ENCODE results near the gene ATXN7L1. TPM values are rescaled to one million over a fixed set of nuclear protein-coding genes. Genes with fewer than 3 reads are reported as not detected.

The ATXN7L1 gene
- total RNA-seq, 1 donor from 2014 or later = 18.6 TPM

GRCh38 chr7:105871142-105871541 lies 5.3 kb downstream of the ATXN7L1 start:
- ATAC-seq (ENCODE audit: low read depth) (no peak), DNase-seq (no peak)
- intact Hi-C loops (cut with micrococcal nuclease) = loop anchor here (1.0 kb wide), 1 partner anchor 101 kb away; no protein-coding TSS in a partner anchor
- TF ChIP-seq, protein P1, sequence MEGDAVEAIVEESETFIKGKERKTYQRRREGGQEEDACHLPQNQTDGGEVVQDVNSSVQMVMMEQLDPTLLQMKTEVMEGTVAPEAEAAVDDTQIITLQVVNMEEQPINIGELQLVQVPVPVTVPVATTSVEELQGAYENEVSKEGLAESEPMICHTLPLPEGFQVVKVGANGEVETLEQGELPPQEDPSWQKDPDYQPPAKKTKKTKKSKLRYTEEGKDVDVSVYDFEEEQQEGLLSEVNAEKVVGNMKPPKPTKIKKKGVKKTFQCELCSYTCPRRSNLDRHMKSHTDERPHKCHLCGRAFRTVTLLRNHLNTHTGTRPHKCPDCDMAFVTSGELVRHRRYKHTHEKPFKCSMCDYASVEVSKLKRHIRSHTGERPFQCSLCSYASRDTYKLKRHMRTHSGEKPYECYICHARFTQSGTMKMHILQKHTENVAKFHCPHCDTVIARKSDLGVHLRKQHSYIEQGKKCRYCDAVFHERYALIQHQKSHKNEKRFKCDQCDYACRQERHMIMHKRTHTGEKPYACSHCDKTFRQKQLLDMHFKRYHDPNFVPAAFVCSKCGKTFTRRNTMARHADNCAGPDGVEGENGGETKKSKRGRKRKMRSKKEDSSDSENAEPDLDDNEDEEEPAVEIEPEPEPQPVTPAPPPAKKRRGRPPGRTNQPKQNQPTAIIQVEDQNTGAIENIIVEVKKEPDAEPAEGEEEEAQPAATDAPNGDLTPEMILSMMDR (IDR thresholded peaks at IDR 0.05) = no peak
- ChIA-PET POLR2A (no interaction called here), CTCF (no interaction called here)
- H3K9me3 Mint-ChIP-seq = no peaks in the 10 kb centered on the region
- no peaks in the 10 kb centered on the region for H3K27me3 Mint-ChIP-seq
- peaks cover 7% of the 10 kb centered on the region for H3K4me1 Mint-ChIP-seq
- peaks cover 1% of the 10 kb centered on the region for H3K36me3 Mint-ChIP-seq (ENCODE audit: low read depth)
- H3K4me3 Mint-ChIP-seq = no peak overlapping the region
- no peak overlapping the region for H3K27ac Mint-ChIP-seq

DNA sequence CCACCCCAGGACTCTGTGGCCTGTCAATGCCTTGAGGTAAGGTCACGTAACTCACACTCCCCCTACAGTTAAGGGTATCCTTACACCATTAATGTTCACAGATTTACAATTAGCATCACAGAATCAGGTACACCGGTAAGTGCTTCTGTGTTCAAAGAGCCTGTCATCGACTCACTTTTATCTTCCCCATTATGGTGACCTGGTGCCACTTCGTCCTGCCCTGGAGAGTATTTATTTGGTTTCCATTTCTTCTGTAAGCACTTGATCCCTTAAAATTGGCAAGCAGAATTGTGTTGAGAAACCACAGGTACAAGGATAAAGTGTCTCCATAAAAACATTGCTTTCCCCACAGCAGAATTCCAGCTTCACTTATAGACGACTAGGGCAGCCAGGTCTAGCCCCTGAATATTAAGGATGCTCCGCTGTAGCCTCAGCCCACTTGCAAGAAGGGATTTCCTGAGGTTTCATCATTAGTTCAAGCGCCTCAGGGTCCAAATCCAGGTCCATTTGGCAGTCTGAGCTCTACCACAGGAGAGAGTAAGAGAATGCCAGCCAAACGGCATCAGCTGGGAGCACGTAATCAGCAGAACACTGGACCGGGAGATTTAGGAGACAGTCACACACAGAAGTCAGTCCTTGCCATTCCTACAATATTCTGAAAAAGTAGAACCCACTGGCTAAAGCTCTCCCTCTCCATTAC lies 10.1 kb downstream of the ATXN7L1 start:
- Mint-ChIP-seq H3K4me1 (no peaks in the 10 kb centered on the region), H3K27ac (no peak overlapping the region), H3K27me3 (no peaks in the 10 kb centered on the region), H3K4me3 (no peak overlapping the region), H3K36me3 (ENCODE audit: low read depth) (no peaks in the 10 kb centered on the region), H3K9me3 (no peaks in the 10 kb centered on the region)
- ATAC-seq (ENCODE audit: low read depth) = no peak
- TF ChIP-seq, protein P1 (IDR thresholded peaks at IDR 0.05) = no peak
- CTCF ChIA-PET = no interaction called here
- DNase-seq = no peak
- POLR2A ChIA-PET = no interaction called here
- intact Hi-C loops (cut with micrococcal nuclease) = no loop called here

GRCh38 chr7:105863876-105864275 lies 12.5 kb downstream of the ATXN7L1 start:
- intact Hi-C loops (cut with micrococcal nuclease) = no loop called here
- no peak overlapping the region for H3K4me3 Mint-ChIP-seq
- no peak overlapping the region for H3K27ac Mint-ChIP-seq
- no peaks in the 10 kb centered on the region for H3K4me1 Mint-ChIP-seq
- ATAC-seq (ENCODE audit: low read depth) (no peak), DNase-seq (no peak)
- ChIA-PET CTCF (no interaction called here), POLR2A (no interaction called here)
- TF ChIP-seq, protein P1 (IDR thresholded peaks at IDR 0.05) = no peak
- no peaks in the 10 kb centered on the region for H3K9me3 Mint-ChIP-seq
- no peaks in the 10 kb centered on the region for H3K27me3 Mint-ChIP-seq
- H3K36me3 Mint-ChIP-seq (ENCODE audit: low read depth) = no peaks in the 10 kb centered on the region

DNA sequence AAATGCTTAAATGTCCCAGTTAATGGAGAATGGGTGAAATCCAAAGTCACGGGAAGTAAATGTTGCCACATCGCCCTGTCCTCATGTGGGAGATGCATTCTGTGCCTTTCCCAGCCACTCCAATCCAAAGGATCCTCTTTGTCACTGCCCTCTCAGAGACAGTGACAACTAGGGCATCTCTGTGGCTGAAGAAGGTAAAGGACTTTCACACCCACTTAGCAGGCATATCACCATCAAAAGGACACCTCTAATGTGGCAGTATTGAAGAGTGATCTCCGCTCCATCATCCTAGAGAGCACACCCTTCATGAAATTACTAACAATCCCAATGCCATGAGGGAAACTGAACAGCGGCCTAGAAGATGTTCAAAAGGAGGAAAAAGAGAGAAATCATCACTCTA lies 13.6 kb downstream of the ATXN7L1 start:
- Mint-ChIP-seq H3K36me3 (ENCODE audit: low read depth) (no peaks in the 10 kb centered on the region), H3K4me3 (no peak overlapping the region), H3K4me1 (no peaks in the 10 kb centered on the region), H3K9me3 (no peaks in the 10 kb centered on the region), H3K27me3 (no peaks in the 10 kb centered on the region), H3K27ac (no peak overlapping the region)
- ATAC-seq (ENCODE audit: low read depth) = no peak
- DNase-seq = no peak
- CTCF ChIA-PET = no interaction called here
- TF ChIP-seq, protein P1 (IDR thresholded peaks at IDR 0.05) = no peak
- intact Hi-C loops (cut with micrococcal nuclease) = no loop called here
- POLR2A ChIA-PET = no interaction called here

GRCh38 chr7:105862276-105862675 lies 14.1 kb downstream of the ATXN7L1 start:
- intact Hi-C loops (cut with micrococcal nuclease) = no loop called here
- ATAC-seq (ENCODE audit: low read depth) (no peak), DNase-seq (no peak)
- H3K27ac Mint-ChIP-seq = no peak overlapping the region
- H3K36me3 Mint-ChIP-seq (ENCODE audit: low read depth) = no peaks in the 10 kb centered on the region
- no peaks in the 10 kb centered on the region for H3K4me1 Mint-ChIP-seq
- TF ChIP-seq, protein P1 (IDR thresholded peaks at IDR 0.05) = no peak
- ChIA-PET CTCF (no interaction called here), POLR2A (no interaction called here)
- H3K9me3 Mint-ChIP-seq = no peaks in the 10 kb centered on the region
- no peak overlapping the region for H3K4me3 Mint-ChIP-seq
- no peaks in the 10 kb centered on the region for H3K27me3 Mint-ChIP-seq

All from activated B cell treated with CpG ODN at 0.5 μM for 24 hours (primary cell).